Smooth muscle cell of the brain vasculature (primary cell): Measurements from ENCODE around the gene GDPD5.
"Not testable (repeated sequence)": the region's sequence is repeated elsewhere in the genome, so short reads cannot be mapped to it uniquely, and the experiment has no call there.

ENCODE experiments used
- DNase-seq: peaks from one replicate; pipeline ENCODE4 v3.0.0-alpha.2; 2012; ENCODE audit warnings: low read depth, low spot score

The GDPD5 gene

GRCh38 chr11:75429902-75430713 is 95.6 kb downstream of the GDPD5 start:
- DNase-seq, result no peak

GRCh38 chr11:75429641-75429901 is 96.2 kb downstream of the GDPD5 start:
- DNase-seq, result no peak

GRCh38 chr11:75428989-75429640 is 96.6 kb downstream of the GDPD5 start:
- no peak for DNase-seq

GRCh38 chr11:75428281-75428724 is 97.4 kb downstream of the GDPD5 start:
- DNase-seq, result peak; percentile 74

GRCh38 chr11:75427181-75427580 is 98.6 kb downstream of the GDPD5 start:
- no peak for DNase-seq

- DNase-seq, result no peak
These were observed 99.0 kb downstream of the GDPD5 start for GRCh38 chr11:75426720-75427086.

GRCh38 chr11:75425422-75425821 is 100.3 kb downstream of the GDPD5 start:
- no peak for DNase-seq

- DNase-seq, result no peak
These were observed 101.3 kb downstream of the GDPD5 start for GRCh38 chr11:75424396-75424795.

- DNase-seq, result no peak
These were observed 102.0 kb downstream of the GDPD5 start for GRCh38 chr11:75423721-75424120.

- no peak for DNase-seq
These were observed 103.2 kb downstream of the GDPD5 start for GRCh38 chr11:75422248-75423231.

GRCh38 chr11:75421902-75422247 is 103.9 kb downstream of the GDPD5 start:
- no peak for DNase-seq

- no peak for DNase-seq
These were observed 104.6 kb downstream of the GDPD5 start for GRCh38 chr11:75421035-75421602.

GRCh38 chr11:75420224-75421034 is 105.3 kb downstream of the GDPD5 start:
- DNase-seq, result no peak

- DNase-seq, result no peak
These were observed 111.9 kb downstream of the GDPD5 start for GRCh38 chr11:75413864-75414263.

- not testable (repeated sequence) for DNase-seq
These were observed 112.6 kb downstream of the GDPD5 start for GRCh38 chr11:75413146-75413545.

- DNase-seq, result not testable (repeated sequence)
These were observed 115.8 kb downstream of the GDPD5 start for GRCh38 chr11:75409971-75410370.

- DNase-seq, result no peak
These were observed 116.9 kb downstream of the GDPD5 start for GRCh38 chr11:75408957-75409219.

- DNase-seq, result no peak
These were observed 119.4 kb downstream of the GDPD5 start for GRCh38 chr11:75406338-75406777.

GRCh38 chr11:75403983-75404658 is 121.6 kb downstream of the GDPD5 start:
- DNase-seq, result no peak

GRCh38 chr11:75403037-75403436 is 122.7 kb downstream of the GDPD5 start:
- no peak for DNase-seq
